Hepatocyte (in vitro differentiated cells): ENCODE data around the gene MYL7. TPM values are rescaled to one million over a fixed set of nuclear protein-coding genes. Genes with fewer than 3 reads are reported as not detected.

ENCODE experiments used
- DNase-seq: peaks from one replicate; pipeline ENCODE4 v3.0.0-alpha.2; 2016; ENCODE audit warnings: low spot score
- H2AFZ ChIP-seq: fragments of 200-600 bp; sonication (generic); 2 replicates; pipeline ENCODE4 v1.6.0; 2016; ENCODE audit warnings: antibody characterized with exemption, mild to moderate bottlenecking
- H3K27ac ChIP-seq: fragments of 200-600 bp; sonication (generic); 2 replicates; pipeline ENCODE4 v1.5.1; 2016; ENCODE audit warnings: mild to moderate bottlenecking
- H3K27me3 ChIP-seq: fragments of 200-600 bp; sonication (generic); 2 replicates; pipeline ENCODE4 v1.6.1; 2016
- H3K36me3 ChIP-seq: fragments of 200-600 bp; sonication (generic); replicated peaks from 2 replicates; pipeline ENCODE4 v1.5.1; 2016; ENCODE audit warnings: low read depth; ENCODE audit not compliant: insufficient read depth
- H3K4me1 ChIP-seq: fragments of 200-600 bp; sonication (generic); 2 replicates; pipeline ENCODE4 v1.5.1; 2016; ENCODE audit warnings: mild to moderate bottlenecking, moderate library complexity; ENCODE audit not compliant: insufficient read depth
- H3K4me2 ChIP-seq: fragments of 200-600 bp; sonication (generic); 2 replicates; pipeline ENCODE4 v1.6.0; 2016
- H3K4me3 ChIP-seq: fragments of 200-600 bp; sonication (generic); 2 replicates; pipeline ENCODE4 v1.5.1; 2016; ENCODE audit warnings: mild to moderate bottlenecking
- H3K79me2 ChIP-seq: fragments of 200-600 bp; sonication (generic); 2 replicates; pipeline ENCODE4 v1.6.0; 2017; ENCODE audit warnings: mild to moderate bottlenecking
- H3K9me2 ChIP-seq: fragments of 200-600 bp; sonication (generic); replicated peaks from 2 replicates; pipeline ENCODE4 v1.6.0; 2017; ENCODE audit warnings: mild to moderate bottlenecking; ENCODE audit not compliant: insufficient read depth
- H3K9me3 ChIP-seq: fragments of 200-600 bp; sonication (generic); 2 replicates; pipeline ENCODE4 v1.5.1; 2016; ENCODE audit warnings: low read depth, mild to moderate bottlenecking
- H4K20me1 ChIP-seq: fragments of 200-600 bp; sonication (generic); 2 replicates; pipeline ENCODE4 v1.6.0; 2016; ENCODE audit warnings: mild to moderate bottlenecking; ENCODE audit not compliant: insufficient read depth, poor library complexity, severe bottlenecking
- CTCF ChIP-seq: fragments of 200-600 bp; sonication (generic); IDR thresholded peaks from 2 replicates; pipeline ENCODE4 v1.5.1; 2016; ENCODE audit warnings: antibody characterized with exemption, mild to moderate bottlenecking; ENCODE audit not compliant: poor library complexity
- EZH2 ChIP-seq: fragments of 200-600 bp; sonication (generic); IDR thresholded peaks from 2 replicates; pipeline ENCODE4 v1.6.1; 2016; ENCODE audit warnings: antibody characterized with exemption, mild to moderate bottlenecking, borderline replicate concordance
- EZH2phosphoT487 ChIP-seq: fragments of 200-600 bp; sonication (generic); IDR thresholded peaks from one replicate; pipeline ENCODE4 v1.6.1; 2018; ENCODE audit warnings: antibody characterized with exemption, mild to moderate bottlenecking, low read depth, moderate library complexity; ENCODE audit not compliant: unreplicated experiment, severe bottlenecking
- WGBS: methylation state at CpG from one replicate; pipeline ENCODE4 v1.1.6; 2016; ENCODE audit warnings: low lambda C conversion rate; ENCODE audit errors: missing lambda C conversion rate; 5-methylcytosine and 5-hydroxymethylcytosine counted together
- polyA plus RNA-seq: library from polyadenylated mRNA; unstranded; fragments of >200 nt; fragmentation: Nextera tagmentation; extraction: Ambion mirVana; gene quantifications from 2 replicates; pipeline ENCODE4 v1.2.1, GENCODE V29; 2016
- total RNA-seq: library from RNA; depleted of rRNA; stranded (reverse); fragments of >200 nt; gene quantifications from 2 replicates; pipeline ENCODE4 v1.2.3, GENCODE V29; 2014

MYL7 gene
- total and polyA plus RNA-seq, 2 experiments from 2014 or later = 5.2 to 8.9 TPM

- H3K4me3 ChIP-seq = no peak overlapping the region
- H2AFZ ChIP-seq = no peak overlapping the region
- H3K79me2 ChIP-seq = no peaks in the 10 kb centered on the region
- H3K27ac ChIP-seq = no peak overlapping the region
- H4K20me1 ChIP-seq = no peaks in the 10 kb centered on the region
- H3K36me3 ChIP-seq = no peaks in the 10 kb centered on the region
- DNase-seq = no peak
- H3K9me3 ChIP-seq = no peaks in the 10 kb centered on the region
- TF ChIP-seq CTCF (no peak), EZH2 (no peak), EZH2phosphoT487 (no peak)
- no peaks in the 10 kb centered on the region for H3K4me1 ChIP-seq
- no peaks in the 10 kb centered on the region for H3K27me3 ChIP-seq
- H3K9me2 ChIP-seq = no peaks in the 10 kb centered on the region
- 53% methylated on average over 1 of the region's 1 CpG for WGBS
- H3K4me2 ChIP-seq = no peak overlapping the region
These were observed 22.5 kb upstream of the MYL7 start for GRCh38 chr7:44163591-44163990.

GRCh38 chr7:44162785-44163395 is 21.8 kb upstream of the MYL7 start:
- H2AFZ ChIP-seq = no peak overlapping the region
- DNase-seq = no peak
- H3K4me1 ChIP-seq = no peaks in the 10 kb centered on the region
- TF ChIP-seq CTCF = no peak
- TF ChIP-seq EZH2phosphoT487 = no peak
- TF ChIP-seq EZH2 = no peak
- no peaks in the 10 kb centered on the region for H3K9me3 ChIP-seq
- no peaks in the 10 kb centered on the region for H3K79me2 ChIP-seq
- no peak overlapping the region for H3K27ac ChIP-seq
- H3K4me2 ChIP-seq = no peak overlapping the region
- H4K20me1 ChIP-seq = no peaks in the 10 kb centered on the region
- H3K27me3 ChIP-seq = no peaks in the 10 kb centered on the region
- 62% methylated on average over 1 of the region's 1 CpG for WGBS
- H3K9me2 ChIP-seq = no peaks in the 10 kb centered on the region
- no peaks in the 10 kb centered on the region for H3K36me3 ChIP-seq
- H3K4me3 ChIP-seq = no peak overlapping the region

DNA sequence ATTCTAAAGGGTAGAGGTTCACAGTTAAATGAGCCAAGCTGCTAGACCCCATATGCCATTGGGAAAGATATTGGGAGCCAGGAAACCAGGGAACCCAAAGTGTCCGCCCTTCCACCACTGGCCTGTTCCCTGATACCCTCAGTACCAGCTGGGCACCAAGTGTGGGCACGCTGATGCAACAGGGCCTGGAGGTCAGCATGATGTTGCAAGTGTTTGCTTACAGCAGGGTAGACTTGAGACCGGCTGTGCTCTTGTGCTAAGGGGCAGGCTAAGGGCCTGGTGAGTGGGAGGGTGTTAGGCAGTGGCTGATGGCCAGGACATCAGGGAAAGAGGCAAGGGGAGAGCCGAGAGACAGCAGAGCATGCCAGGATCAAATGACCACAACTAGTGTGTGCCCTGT is 21.0 kb upstream of the MYL7 start:
- Histone ChIP-seq H3K4me3 (no peak overlapping the region), H3K79me2 (no peaks in the 10 kb centered on the region), H3K27me3 (no peaks in the 10 kb centered on the region), H2AFZ (no peak overlapping the region), H3K36me3 (no peaks in the 10 kb centered on the region), H3K4me2 (no peak overlapping the region), H3K9me3 (no peaks in the 10 kb centered on the region), H3K4me1 (no peaks in the 10 kb centered on the region), H4K20me1 (no peaks in the 10 kb centered on the region), H3K27ac (no peak overlapping the region), H3K9me2 (no peaks in the 10 kb centered on the region)
- DNase-seq = no peak
- 92% methylated on average over 4 of the region's 4 CpGs for WGBS
- TF ChIP-seq EZH2 (no peak), EZH2phosphoT487 (no peak), CTCF (no peak)
